IPS-11a (cell line): Measurements from ENCODE around the gene FAM83D.
A peak's percentile ranks its signal among the peaks of the same experiment; 100 is the strongest.
"Not testable (repeated sequence)": the region's sequence is repeated elsewhere in the genome, so short reads cannot be mapped to it uniquely, and the experiment has no call there.

Experiments
- H3K4me3 ChIP-seq: one replicate; pipeline ENCODE4 v1.5.1; 2013; ENCODE audit warnings: low read depth, low read length, control low read depth

FAM83D gene

GRCh38 chr20:38932457-38933120, 6.4 kb downstream of the FAM83D start:
- no peak overlapping the region for H3K4me3 ChIP-seq

GRCh38 chr20:38934530-38934929, 8.3 kb downstream of the FAM83D start:
- H3K4me3 ChIP-seq: no peak overlapping the region

- H3K4me3 ChIP-seq: no peak overlapping the region
Measured at GRCh38 chr20:38935285-38935684, 9.1 kb downstream of the FAM83D start.

GRCh38 chr20:38935967-38936407, 9.8 kb downstream of the FAM83D start:
- H3K4me3 ChIP-seq: no peak overlapping the region

GRCh38 chr20:38937000-38937399, 10.8 kb downstream of the FAM83D start:
- no peak overlapping the region for H3K4me3 ChIP-seq

GRCh38 chr20:38937978-38938473, 11.8 kb downstream of the FAM83D start:
- no peak overlapping the region for H3K4me3 ChIP-seq

GRCh38 chr20:38939686-38940085, 13.5 kb downstream of the FAM83D start:
- H3K4me3 ChIP-seq: no peak overlapping the region

GRCh38 chr20:38940644-38941043, 14.4 kb downstream of the FAM83D start:
- no peak overlapping the region for H3K4me3 ChIP-seq

GRCh38 chr20:38941726-38942389, 15.6 kb downstream of the FAM83D start:
- H3K4me3 ChIP-seq: no peak overlapping the region

GRCh38 chr20:38945012-38945411, 18.8 kb downstream of the FAM83D start:
- no peak overlapping the region for H3K4me3 ChIP-seq

- H3K4me3 ChIP-seq: no peak overlapping the region
Measured at GRCh38 chr20:38946836-38947235, 20.6 kb downstream of the FAM83D start.

- H3K4me3 ChIP-seq: no peak overlapping the region
Measured at GRCh38 chr20:38947931-38948362, 21.7 kb downstream of the FAM83D start.

GRCh38 chr20:38950254-38950653, 24.0 kb downstream of the FAM83D start:
- no peak overlapping the region for H3K4me3 ChIP-seq

- no peak overlapping the region for H3K4me3 ChIP-seq
Measured at GRCh38 chr20:38951611-38952010, 25.4 kb downstream of the FAM83D start.

GRCh38 chr20:38952153-38952552, 25.9 kb downstream of the FAM83D start:
- no peak overlapping the region for H3K4me3 ChIP-seq

GRCh38 chr20:38953630-38954340, 27.6 kb downstream of the FAM83D start:
- no peak overlapping the region for H3K4me3 ChIP-seq

GRCh38 chr20:38957235-38957876, 31.1 kb downstream of the FAM83D start:
- no peak overlapping the region for H3K4me3 ChIP-seq

GRCh38 chr20:38957915-38958485, 31.8 kb downstream of the FAM83D start:
- no peak overlapping the region for H3K4me3 ChIP-seq

GRCh38 chr20:38960187-38960687, 34.0 kb downstream of the FAM83D start:
- H3K4me3 ChIP-seq: not testable (repeated sequence)

- peak overlapping the region; percentile 98 for H3K4me3 ChIP-seq
Measured at GRCh38 chr20:38961530-38962043, 35.4 kb downstream of the FAM83D start.
